HepG2 (cell line): ENCODE measurements around the gene GPX1. TPM values are rescaled to one million over a fixed set of nuclear protein-coding genes. Genes with fewer than 3 reads are reported as not detected.

Experiments used
- ATAC-seq: fragments of 200-7000 bp; cut with Tn5 transposase; 3 replicates; pipeline ENCODE4 v1.9.1; 2020; ENCODE audit warnings: mild to moderate bottlenecking, moderate library complexity
- BruUV-seq: library from RNA; stranded (reverse); fragments of 400-500 nt; replicated peaks from 2 replicates; lab custom pipeline; 2021; lab: Mats Ljungman, UMichigan
- CTCF ChIA-PET: fragments of 300-600 bp; formaldehyde crosslinking; extraction: SDS; loops from one replicate; lab custom pipeline; 2021; ENCODE audit warnings: low total read pairs, inconsistent platforms, low intra/inter-chr PET ratio; lab: Yijun Ruan, JAX
- POLR2A ChIA-PET: fragments of 350-600 bp; sonication (Branson Sonifier 250); formaldehyde crosslinking; loops from one replicate; lab custom pipeline; 2020; ENCODE audit warnings: antibody characterized with exemption, inconsistent platforms; lab: Yijun Ruan, JAX
- DNase-seq: peaks from one replicate; pipeline ENCODE4 v3.0.0-alpha.2; 2015; ENCODE audit warnings: low spot score
- FAIRE-seq: peaks from 3 replicates; lab custom pipeline; 2011; peaks lifted over from hg19 to GRCh38; lab: Jason Lieb, UNC
- H2AFZ ChIP-seq: one replicate; pipeline ENCODE4 v1.6.1; 2011; ENCODE audit warnings: low read length, inconsistent platforms
- H3K27ac ChIP-seq: fragments of 300-600 bp; 3 replicates; pipeline ENCODE4 v1.8.0; 2011; ENCODE audit warnings: mixed run types, mild to moderate bottlenecking, mixed read lengths, low read length, inconsistent platforms; ENCODE audit not compliant: insufficient read depth; ENCODE audit errors: extremely low read length
- H3K27me3 ChIP-seq, 2 experiments: fragments of 200-600 bp in 1 of 2; 2 replicates in 1 of 2; 3 replicates in 1 of 2; pipeline versions ENCODE4 v1.6.0 to v1.8.0; 2011; ENCODE audit warnings: low read length in 2 of 2, mild to moderate bottlenecking in 2 of 2, moderate library complexity in 2 of 2, inconsistent platforms in 1 of 2; ENCODE audit not compliant: insufficient read depth in 2 of 2, control insufficient read depth in 1 of 2
- H3K36me3 ChIP-seq, 2 experiments: fragments of 200-600 bp in 1 of 2; replicated peaks in 1 of 2; 2 replicates in 1 of 2; 3 replicates in 1 of 2; pipeline versions ENCODE4 v1.5.1 to v1.8.0; 2011; ENCODE audit warnings: low read length in 2 of 2, inconsistent platforms in 1 of 2; ENCODE audit not compliant: insufficient read depth in 2 of 2, control insufficient read depth in 1 of 2
- H3K4me1 ChIP-seq: 2 replicates; pipeline ENCODE4 v1.5.1; 2012; ENCODE audit warnings: low read length, inconsistent platforms; ENCODE audit not compliant: insufficient read depth
- H3K4me2 ChIP-seq: 2 replicates; pipeline ENCODE4 v1.6.0; 2011; ENCODE audit warnings: low read depth, low read length, inconsistent platforms
- H3K4me3 ChIP-seq, 3 experiments: fragments of 200-600 bp in 1 of 3; sonication (generic), shearing (Covaris generic) in 1 of 3; replicated peaks in 1 of 3; 2 replicates each; pipeline ENCODE4 v1.5.1; 2011 to 2016; ENCODE audit warnings: low read length in 3 of 3, inconsistent platforms in 2 of 3, low read depth in 2 of 3, mild to moderate bottlenecking in 2 of 3, control low read depth in 1 of 3, mixed read lengths in 1 of 3; ENCODE audit not compliant: insufficient read depth in 1 of 3
- H3K79me2 ChIP-seq: one replicate; pipeline ENCODE4 v1.6.1; 2011; ENCODE audit warnings: low read length, inconsistent platforms; ENCODE audit not compliant: insufficient read depth
- H3K9ac ChIP-seq: 2 replicates; pipeline ENCODE4 v1.6.0; 2011; ENCODE audit warnings: mild to moderate bottlenecking, low read depth, low read length, inconsistent platforms; ENCODE audit not compliant: insufficient read depth
- H3K9me3 ChIP-seq: 2 replicates; pipeline ENCODE4 v1.5.1; 2012; ENCODE audit warnings: mild to moderate bottlenecking, low read length
- H4K20me1 ChIP-seq: 2 replicates; pipeline ENCODE4 v1.6.0; 2011; ENCODE audit warnings: inconsistent platforms, mild to moderate bottlenecking, low read length, moderate library complexity; ENCODE audit not compliant: insufficient read depth
- ATM ChIP-seq: fragments of 450-650 bp; IDR thresholded peaks from 2 replicates; pipeline ENCODE4 v1.7.1; 2017; ENCODE audit warnings: mild to moderate bottlenecking, borderline replicate concordance
- SIX1 ChIP-seq: sonication (generic); formaldehyde crosslinking; IDR thresholded peaks from 2 replicates; pipeline ENCODE4 v1.4.0; 2020; ENCODE audit warnings: missing genetic modification reagents, borderline replicate concordance
- SIX4 ChIP-seq: sonication (generic); formaldehyde crosslinking; IDR thresholded peaks from 2 replicates; pipeline ENCODE4 v1.4.0; 2020; ENCODE audit warnings: missing genetic modification reagents
- XBP1 ChIP-seq: sonication (generic); formaldehyde crosslinking; IDR thresholded peaks from 2 replicates; pipeline ENCODE4 v1.5.0; 2020; ENCODE audit warnings: missing genetic modification reagents
- ZFX ChIP-seq: sonication (generic); formaldehyde crosslinking; IDR thresholded peaks from 2 replicates; pipeline ENCODE4 v1.4.0; 2020; ENCODE audit warnings: mild to moderate bottlenecking, low read depth, missing genetic modification reagents, moderate library complexity
- ZNF121 ChIP-seq: sonication (generic); formaldehyde crosslinking; IDR thresholded peaks from 2 replicates; pipeline ENCODE4 v1.5.0; 2020; ENCODE audit warnings: mild to moderate bottlenecking, missing genetic modification reagents
- ZNF558 ChIP-seq: sonication (generic); formaldehyde crosslinking; IDR thresholded peaks from 2 replicates; pipeline ENCODE4 v1.9.0; 2022; ENCODE audit warnings: mild to moderate bottlenecking, missing genetic modification reagents, borderline replicate concordance
- WGBS: methylation state at CpG from one replicate; pipeline ENCODE4 v1.1.6; 2017; ENCODE audit warnings: low lambda C conversion rate; 5-methylcytosine and 5-hydroxymethylcytosine counted together
- in situ Hi-C: cut with HindIII; loops from 2 replicates; pipeline ENCODE4 v1.10.0; 2017; ENCODE audit warnings: low pct_unique_long_range_greater_than_20kb; ENCODE audit not compliant: extremely low pct_ligation_motif_present
- intact Hi-C: fragments of 100-400 bp; cut with micrococcal nuclease; formaldehyde crosslinking; loops from one replicate; pipeline ENCODE4 v1.10.0; 2022; ENCODE audit not compliant: unreplicated experiment
- polyA plus RNA-seq, 8 experiments: library from polyadenylated mRNA; depleted of rRNA in 3 of 8; stranded (reverse) in 7 of 8; unstranded in 1 of 8; fragments of >200 nt; fragmentation: Illumina TruSeq in 4 of 8; extraction: Trizol in 4 of 8; gene quantifications; 2 replicates each; pipeline versions ENCODE4 v1.2.1 to v1.2.3, GENCODE V29; 2011 to 2016; ENCODE audit warnings: low read depth in 4 of 8, missing spikeins in 1 of 8, mixed read lengths in 1 of 8; ENCODE audit not compliant: insufficient read depth in 1 of 8
- total RNA-seq, 5 experiments: library from RNA; depleted of rRNA; stranded (reverse); fragments of >200 nt; fragmentation: Illumina TruSeq; extraction: Trizol; gene quantifications; 2 replicates each; pipeline ENCODE4 v1.2.3, GENCODE V29; 2016; ENCODE audit warnings: low read depth in 1 of 5
- TF ChIP-seq, protein P1 (sequence below): sonication (generic); formaldehyde crosslinking; IDR thresholded peaks from 2 replicates; pipeline ENCODE4 v1.4.0; 2020; ENCODE audit warnings: mild to moderate bottlenecking, missing genetic modification reagents
- TF ChIP-seq, protein P2 (sequence below): sonication (generic); formaldehyde crosslinking; IDR thresholded peaks from 2 replicates; pipeline ENCODE4 v1.4.0; 2020; ENCODE audit warnings: missing genetic modification reagents, mild to moderate bottlenecking, borderline replicate concordance
- TF ChIP-seq, protein P3 (sequence below): sonication (generic); formaldehyde crosslinking; IDR thresholded peaks from 2 replicates; pipeline ENCODE4 v1.9.0; 2021; ENCODE audit warnings: mild to moderate bottlenecking, missing genetic modification reagents
- TF ChIP-seq, protein P4 (sequence below): sonication (generic); formaldehyde crosslinking; IDR thresholded peaks from 2 replicates; pipeline ENCODE4 v1.5.0; 2020; ENCODE audit warnings: missing genetic modification reagents, mild to moderate bottlenecking, borderline replicate concordance
- TF ChIP-seq, protein P5 (sequence below): sonication (generic); formaldehyde crosslinking; IDR thresholded peaks from 2 replicates; pipeline ENCODE4 v1.4.0; 2020; ENCODE audit warnings: missing genetic modification reagents

The GPX1 gene
- total and polyA plus RNA-seq, 2 of the 13 experiments (the other 11 are each of a cell fraction or from before 2014, with no cell fraction given), result 149 to 168 TPM

DNA sequence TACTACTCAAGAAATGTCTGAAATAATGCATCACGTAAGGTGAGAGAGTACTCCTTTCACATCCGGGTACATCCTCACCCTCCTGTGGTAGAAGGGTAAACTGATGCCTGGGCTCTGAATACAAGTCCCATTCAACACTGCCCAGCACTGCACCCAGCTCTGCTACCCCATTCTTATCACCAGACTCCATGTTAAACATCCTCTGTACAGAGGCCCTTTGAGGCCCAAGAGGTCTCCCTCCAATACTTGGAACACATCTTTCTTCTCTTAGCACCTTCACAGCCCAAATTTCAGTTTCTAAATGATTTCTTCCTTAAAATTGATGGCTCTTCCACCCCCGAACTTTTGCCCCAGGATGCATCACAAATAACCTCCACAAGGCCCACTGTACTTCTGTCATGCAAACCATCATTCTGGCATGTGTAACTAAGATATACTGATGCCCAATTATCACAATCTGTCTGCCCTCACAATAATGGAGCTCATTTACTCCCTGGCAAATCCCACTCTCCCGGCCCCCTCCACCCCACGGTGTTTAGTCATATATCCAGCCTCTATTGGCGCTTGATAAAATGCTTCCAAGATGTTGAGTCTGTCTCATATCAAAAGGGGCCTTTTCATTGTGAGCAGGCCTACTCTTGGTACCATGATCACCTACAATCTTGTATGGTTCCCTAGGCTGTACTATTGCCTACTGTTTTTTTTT, 12.6 kb upstream of the GPX1 start:
- H2AFZ ChIP-seq, result no peak overlapping the region
- H3K9ac ChIP-seq, result no peak overlapping the region
- ChIA-PET CTCF (no interaction called here), POLR2A (interaction anchor here (1.2 kb wide), 1 partner anchor 12 kb away, joined by 4 read pairs; no protein-coding TSS in a partner anchor)
- DNase-seq (no peak), FAIRE-seq (no peak), ATAC-seq (no peak)
- WGBS, result 91% methylated on average over 4 of the region's 6 CpGs
- BruUV-seq, result TSS peak; percentile 20
- peaks cover 24 to 72% of the 10 kb centered on the region in 2 experiments for H3K36me3 ChIP-seq
- no peak overlapping the region for H3K4me2 ChIP-seq
- H3K4me3 ChIP-seq, result no peak overlapping the region
- H3K27ac ChIP-seq, result no peak overlapping the region
- intact Hi-C loops, result no loop called here
- H3K9me3 ChIP-seq, result no peaks in the 10 kb centered on the region
- peaks cover 27% of the 10 kb centered on the region for H3K4me1 ChIP-seq
- no peaks in the 10 kb centered on the region; the same call in 1 of the 2 replicates for H4K20me1 ChIP-seq
- H3K79me2 ChIP-seq, result peaks cover 41% of the 10 kb centered on the region
- H3K27me3 ChIP-seq, result no peaks in the 10 kb centered on the region
- in situ Hi-C loops, result no loop called here
- TF ChIP-seq, protein P1, sequence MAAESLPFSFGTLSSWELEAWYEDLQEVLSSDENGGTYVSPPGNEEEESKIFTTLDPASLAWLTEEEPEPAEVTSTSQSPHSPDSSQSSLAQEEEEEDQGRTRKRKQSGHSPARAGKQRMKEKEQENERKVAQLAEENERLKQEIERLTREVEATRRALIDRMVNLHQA (CRISPR knock-in tag), result no peak
- TF ChIP-seq ZNF121 (CRISPR knock-in tag), result no peak
- TF ChIP-seq ZNF558 (CRISPR knock-in tag), result no peak
- TF ChIP-seq, protein P2, sequence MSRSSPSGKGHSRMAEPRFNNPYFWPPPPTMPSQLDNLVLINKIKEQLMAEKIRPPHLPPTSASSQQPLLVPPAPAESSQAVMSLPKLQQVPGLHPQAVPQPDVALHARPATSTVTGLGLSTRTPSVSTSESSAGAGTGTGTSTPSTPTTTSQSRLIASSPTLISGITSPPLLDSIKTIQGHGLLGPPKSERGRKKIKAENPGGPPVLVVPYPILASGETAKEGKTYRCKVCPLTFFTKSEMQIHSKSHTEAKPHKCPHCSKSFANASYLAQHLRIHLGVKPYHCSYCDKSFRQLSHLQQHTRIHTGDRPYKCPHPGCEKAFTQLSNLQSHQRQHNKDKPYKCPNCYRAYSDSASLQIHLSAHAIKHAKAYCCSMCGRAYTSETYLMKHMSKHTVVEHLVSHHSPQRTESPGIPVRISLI (CRISPR knock-in tag), result no peak
- no peak for TF ChIP-seq XBP1 (CRISPR knock-in tag)
- TF ChIP-seq, protein P3, sequence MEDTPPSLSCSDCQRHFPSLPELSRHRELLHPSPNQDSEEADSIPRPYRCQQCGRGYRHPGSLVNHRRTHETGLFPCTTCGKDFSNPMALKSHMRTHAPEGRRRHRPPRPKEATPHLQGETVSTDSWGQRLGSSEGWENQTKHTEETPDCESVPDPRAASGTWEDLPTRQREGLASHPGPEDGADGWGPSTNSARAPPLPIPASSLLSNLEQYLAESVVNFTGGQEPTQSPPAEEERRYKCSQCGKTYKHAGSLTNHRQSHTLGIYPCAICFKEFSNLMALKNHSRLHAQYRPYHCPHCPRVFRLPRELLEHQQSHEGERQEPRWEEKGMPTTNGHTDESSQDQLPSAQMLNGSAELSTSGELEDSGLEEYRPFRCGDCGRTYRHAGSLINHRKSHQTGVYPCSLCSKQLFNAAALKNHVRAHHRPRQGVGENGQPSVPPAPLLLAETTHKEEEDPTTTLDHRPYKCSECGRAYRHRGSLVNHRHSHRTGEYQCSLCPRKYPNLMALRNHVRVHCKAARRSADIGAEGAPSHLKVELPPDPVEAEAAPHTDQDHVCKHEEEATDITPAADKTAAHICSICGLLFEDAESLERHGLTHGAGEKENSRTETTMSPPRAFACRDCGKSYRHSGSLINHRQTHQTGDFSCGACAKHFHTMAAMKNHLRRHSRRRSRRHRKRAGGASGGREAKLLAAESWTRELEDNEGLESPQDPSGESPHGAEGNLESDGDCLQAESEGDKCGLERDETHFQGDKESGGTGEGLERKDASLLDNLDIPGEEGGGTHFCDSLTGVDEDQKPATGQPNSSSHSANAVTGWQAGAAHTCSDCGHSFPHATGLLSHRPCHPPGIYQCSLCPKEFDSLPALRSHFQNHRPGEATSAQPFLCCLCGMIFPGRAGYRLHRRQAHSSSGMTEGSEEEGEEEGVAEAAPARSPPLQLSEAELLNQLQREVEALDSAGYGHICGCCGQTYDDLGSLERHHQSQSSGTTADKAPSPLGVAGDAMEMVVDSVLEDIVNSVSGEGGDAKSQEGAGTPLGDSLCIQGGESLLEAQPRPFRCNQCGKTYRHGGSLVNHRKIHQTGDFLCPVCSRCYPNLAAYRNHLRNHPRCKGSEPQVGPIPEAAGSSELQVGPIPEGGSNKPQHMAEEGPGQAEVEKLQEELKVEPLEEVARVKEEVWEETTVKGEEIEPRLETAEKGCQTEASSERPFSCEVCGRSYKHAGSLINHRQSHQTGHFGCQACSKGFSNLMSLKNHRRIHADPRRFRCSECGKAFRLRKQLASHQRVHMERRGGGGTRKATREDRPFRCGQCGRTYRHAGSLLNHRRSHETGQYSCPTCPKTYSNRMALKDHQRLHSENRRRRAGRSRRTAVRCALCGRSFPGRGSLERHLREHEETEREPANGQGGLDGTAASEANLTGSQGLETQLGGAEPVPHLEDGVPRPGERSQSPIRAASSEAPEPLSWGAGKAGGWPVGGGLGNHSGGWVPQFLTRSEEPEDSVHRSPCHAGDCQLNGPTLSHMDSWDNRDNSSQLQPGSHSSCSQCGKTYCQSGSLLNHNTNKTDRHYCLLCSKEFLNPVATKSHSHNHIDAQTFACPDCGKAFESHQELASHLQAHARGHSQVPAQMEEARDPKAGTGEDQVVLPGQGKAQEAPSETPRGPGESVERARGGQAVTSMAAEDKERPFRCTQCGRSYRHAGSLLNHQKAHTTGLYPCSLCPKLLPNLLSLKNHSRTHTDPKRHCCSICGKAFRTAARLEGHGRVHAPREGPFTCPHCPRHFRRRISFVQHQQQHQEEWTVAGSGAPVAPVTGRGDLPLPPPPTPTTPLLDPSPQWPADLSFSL, result no peak
- no peak for TF ChIP-seq ATM
- no peak for TF ChIP-seq ZFX
- no peak for TF ChIP-seq SIX4 (CRISPR knock-in tag)
- TF ChIP-seq, protein P4, sequence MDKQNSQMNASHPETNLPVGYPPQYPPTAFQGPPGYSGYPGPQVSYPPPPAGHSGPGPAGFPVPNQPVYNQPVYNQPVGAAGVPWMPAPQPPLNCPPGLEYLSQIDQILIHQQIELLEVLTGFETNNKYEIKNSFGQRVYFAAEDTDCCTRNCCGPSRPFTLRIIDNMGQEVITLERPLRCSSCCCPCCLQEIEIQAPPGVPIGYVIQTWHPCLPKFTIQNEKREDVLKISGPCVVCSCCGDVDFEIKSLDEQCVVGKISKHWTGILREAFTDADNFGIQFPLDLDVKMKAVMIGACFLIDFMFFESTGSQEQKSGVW, result no peak
- TF ChIP-seq, protein P5, sequence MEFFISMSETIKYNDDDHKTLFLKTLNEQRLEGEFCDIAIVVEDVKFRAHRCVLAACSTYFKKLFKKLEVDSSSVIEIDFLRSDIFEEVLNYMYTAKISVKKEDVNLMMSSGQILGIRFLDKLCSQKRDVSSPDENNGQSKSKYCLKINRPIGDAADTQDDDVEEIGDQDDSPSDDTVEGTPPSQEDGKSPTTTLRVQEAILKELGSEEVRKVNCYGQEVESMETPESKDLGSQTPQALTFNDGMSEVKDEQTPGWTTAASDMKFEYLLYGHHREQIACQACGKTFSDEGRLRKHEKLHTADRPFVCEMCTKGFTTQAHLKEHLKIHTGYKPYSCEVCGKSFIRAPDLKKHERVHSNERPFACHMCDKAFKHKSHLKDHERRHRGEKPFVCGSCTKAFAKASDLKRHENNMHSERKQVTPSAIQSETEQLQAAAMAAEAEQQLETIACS, result no peak
- TF ChIP-seq SIX1 (CRISPR knock-in tag), result no peak
